ENCODE data around the gene FNDC3B. TPM values are rescaled to one million over a fixed set of nuclear protein-coding genes. Genes with fewer than 3 reads are reported as not detected.

The FNDC3B gene
- total RNA-seq, 1 donor from 2014 or later: 9.3 TPM

DNA sequence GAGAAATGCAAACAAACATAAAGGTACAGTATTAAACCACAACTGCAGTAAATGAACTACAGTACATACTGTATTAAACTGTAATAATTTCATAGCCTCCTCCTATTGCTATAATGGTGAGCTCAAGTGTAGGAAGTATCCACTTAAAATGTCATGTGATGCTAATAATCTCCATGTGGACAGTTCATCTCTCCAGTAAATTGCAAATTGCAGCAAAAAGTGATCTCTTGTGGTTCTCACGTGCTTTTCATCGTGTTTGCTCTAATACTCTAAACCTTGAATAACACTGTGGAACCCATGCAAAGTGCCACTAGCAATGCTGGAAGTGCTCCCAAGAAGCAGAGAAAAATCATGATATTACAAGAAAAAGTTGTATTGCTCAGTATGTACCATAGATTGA is 9.2 kb upstream of the FNDC3B start:
- no peak overlapping the region for H3K4me3 Mint-ChIP-seq
- no peak for ATAC-seq (ENCODE audit: low read depth)
- TF ChIP-seq, protein P1, sequence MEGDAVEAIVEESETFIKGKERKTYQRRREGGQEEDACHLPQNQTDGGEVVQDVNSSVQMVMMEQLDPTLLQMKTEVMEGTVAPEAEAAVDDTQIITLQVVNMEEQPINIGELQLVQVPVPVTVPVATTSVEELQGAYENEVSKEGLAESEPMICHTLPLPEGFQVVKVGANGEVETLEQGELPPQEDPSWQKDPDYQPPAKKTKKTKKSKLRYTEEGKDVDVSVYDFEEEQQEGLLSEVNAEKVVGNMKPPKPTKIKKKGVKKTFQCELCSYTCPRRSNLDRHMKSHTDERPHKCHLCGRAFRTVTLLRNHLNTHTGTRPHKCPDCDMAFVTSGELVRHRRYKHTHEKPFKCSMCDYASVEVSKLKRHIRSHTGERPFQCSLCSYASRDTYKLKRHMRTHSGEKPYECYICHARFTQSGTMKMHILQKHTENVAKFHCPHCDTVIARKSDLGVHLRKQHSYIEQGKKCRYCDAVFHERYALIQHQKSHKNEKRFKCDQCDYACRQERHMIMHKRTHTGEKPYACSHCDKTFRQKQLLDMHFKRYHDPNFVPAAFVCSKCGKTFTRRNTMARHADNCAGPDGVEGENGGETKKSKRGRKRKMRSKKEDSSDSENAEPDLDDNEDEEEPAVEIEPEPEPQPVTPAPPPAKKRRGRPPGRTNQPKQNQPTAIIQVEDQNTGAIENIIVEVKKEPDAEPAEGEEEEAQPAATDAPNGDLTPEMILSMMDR (IDR thresholded peaks at IDR 0.05): no peak
- H3K27ac Mint-ChIP-seq: no peak overlapping the region
- H3K27me3 Mint-ChIP-seq: peaks cover 14% of the 10 kb centered on the region
- CTCF ChIA-PET: no interaction called here
- no peaks in the 10 kb centered on the region for H3K4me1 Mint-ChIP-seq
- H3K36me3 Mint-ChIP-seq (ENCODE audit: low read depth): no peaks in the 10 kb centered on the region
- intact Hi-C loops (cut with micrococcal nuclease): loop anchor here (10.0 kb wide), 2 partner anchors 565 to 1155 kb away; partner anchors contain the start of genes RPL22L1 and TNIK
- POLR2A ChIA-PET: no interaction called here
- DNase-seq: no peak
- no peaks in the 10 kb centered on the region for H3K9me3 Mint-ChIP-seq

DNA sequence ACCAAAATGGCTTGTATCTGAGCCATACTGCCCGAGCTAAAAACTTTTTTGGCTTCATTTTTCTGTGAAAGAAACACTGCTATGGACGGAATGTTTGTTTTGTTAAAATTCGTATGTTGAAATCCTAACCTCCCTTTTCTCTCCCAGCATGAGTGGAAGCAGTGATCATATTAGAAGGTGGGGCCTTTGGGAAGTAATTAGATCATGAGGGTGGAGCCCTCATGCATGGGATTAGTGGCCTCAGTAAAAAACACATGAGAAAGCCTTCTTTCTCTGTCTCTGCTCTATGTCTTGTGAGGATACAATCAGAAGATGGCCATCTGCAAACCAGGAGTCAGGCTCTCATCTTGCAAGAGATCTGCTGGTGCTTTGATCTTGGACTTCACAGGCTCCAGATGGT is 7.4 kb upstream of the FNDC3B start:
- ATAC-seq (ENCODE audit: low read depth): no peak
- no peak for DNase-seq
- POLR2A ChIA-PET: no interaction called here
- H3K4me3 Mint-ChIP-seq: no peak overlapping the region
- TF ChIP-seq, protein P1 (IDR thresholded peaks at IDR 0.05): no peak
- CTCF ChIA-PET: no interaction called here
- peaks cover 15% of the 10 kb centered on the region for H3K27me3 Mint-ChIP-seq
- intact Hi-C loops (cut with micrococcal nuclease): loop anchor here (10.0 kb wide), 2 partner anchors 567 to 1157 kb away; partner anchors contain the start of genes RPL22L1 and TNIK
- H3K4me1 Mint-ChIP-seq: no peaks in the 10 kb centered on the region
- no peaks in the 10 kb centered on the region for H3K36me3 Mint-ChIP-seq (ENCODE audit: low read depth)
- H3K9me3 Mint-ChIP-seq: no peaks in the 10 kb centered on the region
- H3K27ac Mint-ChIP-seq: no peak overlapping the region

DNA sequence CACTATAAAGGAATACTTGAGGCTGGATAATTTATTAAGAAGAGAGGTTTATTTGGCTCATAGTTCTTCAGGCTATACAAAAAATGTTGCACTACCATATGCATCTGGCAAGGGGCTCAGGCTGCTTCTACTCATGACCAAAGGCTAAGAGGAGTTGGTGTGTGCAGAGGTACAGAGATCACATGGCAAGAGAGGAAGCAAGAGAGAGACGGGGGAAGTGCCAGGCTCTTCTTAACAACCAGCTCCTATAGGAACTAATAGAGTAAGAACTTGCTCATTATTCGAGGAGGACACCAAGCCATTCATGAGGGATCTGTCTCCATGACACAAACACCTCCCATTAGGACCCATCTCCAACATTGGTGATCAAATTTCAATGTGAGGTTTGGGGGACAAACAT is 6.0 kb upstream of the FNDC3B start:
- ATAC-seq (ENCODE audit: low read depth) (no peak), DNase-seq (no peak)
- intact Hi-C loops (cut with micrococcal nuclease): loop anchor here (10.0 kb wide), 2 partner anchors 569 to 1159 kb away; partner anchors contain the start of genes RPL22L1 and TNIK
- TF ChIP-seq, protein P1 (IDR thresholded peaks at IDR 0.05): no peak
- no peaks in the 10 kb centered on the region for H3K36me3 Mint-ChIP-seq (ENCODE audit: low read depth)
- no peak overlapping the region for H3K4me3 Mint-ChIP-seq
- H3K27ac Mint-ChIP-seq: no peak overlapping the region
- no peaks in the 10 kb centered on the region for H3K4me1 Mint-ChIP-seq
- ChIA-PET CTCF (interaction anchor here (1.1 to 3.4 kb wide), 3 partner anchors 89 to 308 kb away, joined by 3 to 23 read pairs (median 4); no protein-coding TSS in a partner anchor), POLR2A (no interaction called here)
- H3K9me3 Mint-ChIP-seq: no peaks in the 10 kb centered on the region
- peaks cover 12% of the 10 kb centered on the region for H3K27me3 Mint-ChIP-seq

DNA sequence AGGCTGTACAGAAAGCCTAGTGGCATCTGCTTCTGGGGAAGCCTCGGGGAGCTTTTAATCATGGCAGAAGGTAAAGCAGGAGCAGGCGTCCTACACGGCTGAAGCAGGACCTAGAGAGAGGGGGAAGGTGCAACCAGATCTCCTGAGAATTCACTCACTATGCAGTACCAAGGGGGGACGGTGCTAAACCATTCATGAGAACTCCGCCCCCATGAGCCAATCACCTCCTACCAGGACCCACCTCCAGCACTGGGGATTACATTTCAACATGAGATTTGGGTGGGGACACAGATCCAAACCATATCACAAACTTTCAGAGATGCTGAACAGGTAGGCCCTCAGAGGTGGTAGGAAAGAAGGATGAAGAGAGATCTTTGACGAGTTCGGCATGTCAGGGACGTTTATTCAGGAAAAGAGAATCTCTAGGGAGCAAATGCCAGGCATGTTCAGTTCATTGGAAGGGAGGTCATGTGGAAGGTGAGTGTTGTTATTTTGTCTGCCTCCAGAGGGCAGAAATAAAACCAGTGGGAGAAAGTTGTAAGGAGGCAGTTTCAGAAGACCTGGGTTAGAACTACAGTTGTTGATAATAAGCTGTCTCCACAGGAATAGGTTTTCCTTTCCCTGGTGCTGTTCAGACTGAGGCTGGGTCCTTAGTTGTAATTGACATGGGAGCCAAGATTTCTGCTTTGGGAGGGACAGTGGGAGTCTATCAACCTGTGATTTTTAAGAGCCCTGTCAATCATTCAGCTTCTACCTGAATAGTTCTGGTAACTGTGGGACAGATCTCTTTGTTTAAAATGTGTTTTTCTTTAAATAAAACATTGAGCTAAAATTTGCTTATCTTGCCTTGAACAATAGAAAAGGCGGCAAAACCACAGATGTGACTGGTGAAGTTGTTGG is 4.3 kb upstream of the FNDC3B start:
- Mint-ChIP-seq H3K4me3 (no peak overlapping the region), H3K9me3 (no peaks in the 10 kb centered on the region)
- intact Hi-C loops (cut with micrococcal nuclease): loop anchor here (1.0 to 10.0 kb wide), 5 partner anchors 72 to 1160 kb away; partner anchors contain the start of genes RPL22L1 and TNIK

More for the DNA sequence above, 4.3 kb upstream of the FNDC3B start:
- TF ChIP-seq, protein P1 (IDR thresholded peaks at IDR 0.05): no peak
- Mint-ChIP-seq H3K27me3 (peaks cover 12% of the 10 kb centered on the region), H3K4me1 (peaks cover 7% of the 10 kb centered on the region), H3K36me3 (ENCODE audit: low read depth) (peaks cover 2% of the 10 kb centered on the region), H3K27ac (no peak overlapping the region)
- no peak for ATAC-seq (ENCODE audit: low read depth)
- CTCF ChIA-PET: interaction anchor here (0.7 to 3.4 kb wide), 8 partner anchors 11 to 310 kb away, joined by 3 to 23 read pairs (median 4); no protein-coding TSS in a partner anchor
- POLR2A ChIA-PET: no interaction called here
- no peak for DNase-seq
